Gastrocnemius medialis (tissue), 4 donors: ENCODE data around the gene HSP90B1. TPM values are rescaled to one million over a fixed set of nuclear protein-coding genes. Genes with fewer than 3 reads are reported as not detected.

Source experiments
- ATAC-seq, 2 donors: fragments of 150-250 bp; one replicate each; pipeline ENCODE4 v1.9.1; 2016
- DNase-seq, 2 donors: peaks; one replicate each; pipeline ENCODE4 v3.0.0-alpha.2; 2019
- H3K27ac ChIP-seq, 4 donors: fragments of 200-600 bp; sonication (generic); 1 replicate in 1 of 4; 2 replicates in 3 of 4; pipeline ENCODE4 v1.5.1; 2016 to 2018; ENCODE audit warnings: mild to moderate bottlenecking in 2 of 4, moderate library complexity in 1 of 4
- H3K27me3 ChIP-seq, 3 donors: fragments of 200-600 bp; sonication (generic) in 2 of 3; 1 replicate in 1 of 3; 2 replicates in 2 of 3; pipeline versions ENCODE4 v1.5.1 to v1.6.0; 2016 to 2019; ENCODE audit warnings: mild to moderate bottlenecking in 1 of 3, moderate library complexity in 1 of 3
- H3K36me3 ChIP-seq, 2 donors: fragments of 200-600 bp; sonication (generic) in 1 of 2; one replicate each; pipeline ENCODE4 v1.5.1; 2017 to 2018
- H3K4me1 ChIP-seq, 2 donors: fragments of 200-600 bp; sonication (generic) in 1 of 2; one replicate each; pipeline ENCODE4 v1.5.1; 2016 to 2017; ENCODE audit warnings: mild to moderate bottlenecking in 2 of 2
- H3K4me3 ChIP-seq, 4 donors: fragments of 200-600 bp; sonication (generic) in 3 of 4; 1 replicate in 1 of 4; 2 replicates in 3 of 4; pipeline ENCODE4 v1.5.1; 2016 to 2019; ENCODE audit warnings: mild to moderate bottlenecking in 2 of 4
- H3K9me3 ChIP-seq, 3 donors: fragments of 200-600 bp; sonication (generic) in 2 of 3; 1 replicate in 1 of 3; 2 replicates in 2 of 3; pipeline ENCODE4 v1.5.1; 2016 to 2019
- CTCF ChIP-seq, 5 experiments: fragments of 450-650 bp in 3 of 5; fragments of 200-600 bp in 2 of 5; sonication (generic) in 2 of 5; IDR thresholded peaks in 4 of 5; conservative IDR thresholded peaks in 1 of 5; 1 replicate in 4 of 5; 2 replicates in 1 of 5; pipeline ENCODE4 v1.5.1; 2016 to 2019; ENCODE audit warnings: antibody characterized with exemption in 5 of 5, mild to moderate bottlenecking in 3 of 5, moderate library complexity in 3 of 5
- POLR2A ChIP-seq, 2 donors: fragments of 450-650 bp; IDR thresholded peaks; one replicate each; pipeline ENCODE4 v1.6.1; 2017; ENCODE audit warnings: antibody characterized with exemption in 2 of 2, mild to moderate bottlenecking in 2 of 2, moderate library complexity in 2 of 2
- in situ Hi-C, 4 donors: fragments of 200-750 bp; cut with MboI; loops; one replicate each; pipeline versions ENCODE4 v1.15.0 to v1.8.0; 2017; ENCODE audit warnings: low sequenced_read_pairs in 4 of 4
- intact Hi-C: fragments of 100-400 bp; cut with DNase I; formaldehyde crosslinking; loops from one replicate; pipeline ENCODE4 v1.15.1; 2023; ENCODE audit warnings: low total_unique reads
- total RNA-seq, 4 donors: library from RNA; depleted of rRNA; stranded (reverse); fragments of >200 nt; gene quantifications; one replicate each; pipeline versions ENCODE4 v1.1.0 to v1.2.3, GENCODE V29; 2016

HSP90B1 gene
- total RNA-seq, 4 donors from 2014 or later = 60.3 to 94.8 (median 79.3) TPM

GRCh38 chr12:103966736-103967135 is 36.5 kb downstream of the HSP90B1 start:
- Histone ChIP-seq H3K27me3 (no peaks in the 10 kb centered on the region), H3K4me1 (peaks cover 34 to 48% of the 10 kb centered on the region in 2 donors), H3K36me3 (no peaks in the 10 kb centered on the region), H3K27ac (peak overlapping the region; percentile 90 to 97 (median 95)), H3K9me3 (no peaks in the 10 kb centered on the region), H3K4me3 (peak overlapping the region; percentile 74 to 97 (median 88))
- in situ Hi-C loops = loop anchor here in 2 of 4 donors (10.0 to 25.0 kb wide), 2 partner anchors 98 to 1146 kb away; partner anchors contain the start of genes HCFC2 (in 1 of the 2) and WASHC4 (in 1 of the 2)
- no peak for TF ChIP-seq CTCF (IDR thresholded peaks at IDR 0.05 in 4 of 5, conservative IDR thresholded peaks at IDR 0.05 in 1 of 5)
- TF ChIP-seq POLR2A (IDR thresholded peaks at IDR 0.05) = no peak
- ATAC-seq (no peak), DNase-seq (no peak)
- intact Hi-C loops = loop anchor here (2.0 to 5.0 kb wide), 4 partner anchors 44 to 321 kb away; no protein-coding TSS in a partner anchor

GRCh38 chr12:103969391-103969790 is 39.2 kb downstream of the HSP90B1 start:
- intact Hi-C loops (loop anchor here (5.0 kb wide), 2 partner anchors 92 to 318 kb away; no protein-coding TSS in a partner anchor), in situ Hi-C loops (loop anchor here in 2 of 4 donors (10.0 to 25.0 kb wide), 2 partner anchors 95 to 1143 kb away; partner anchors contain the start of genes HCFC2 (in 1 of the 2) and WASHC4 (in 1 of the 2))
- H3K27me3 ChIP-seq = no peaks in the 10 kb centered on the region
- DNase-seq (no peak), ATAC-seq (no peak)
- no peak for TF ChIP-seq CTCF (IDR thresholded peaks at IDR 0.05 in 4 of 5, conservative IDR thresholded peaks at IDR 0.05 in 1 of 5)
- TF ChIP-seq POLR2A (IDR thresholded peaks at IDR 0.05) = no peak
- H3K27ac ChIP-seq = no peak overlapping the region
- no peak overlapping the region for H3K4me3 ChIP-seq
- H3K4me1 ChIP-seq = peaks cover 35 to 45% of the 10 kb centered on the region in 2 donors
- H3K36me3 ChIP-seq = peaks cover 0 to 5% of the 10 kb centered on the region in 2 donors
- H3K9me3 ChIP-seq = no peaks in the 10 kb centered on the region

GRCh38 chr12:103973909-103974308 is 43.7 kb downstream of the HSP90B1 start:
- intact Hi-C loops = no loop called here
- Histone ChIP-seq H3K27ac (no peak overlapping the region), H3K4me3 (no peak overlapping the region), H3K27me3 (no peaks in the 10 kb centered on the region), H3K4me1 (peaks cover 17% of the 10 kb centered on the region in 2 donors), H3K9me3 (no peaks in the 10 kb centered on the region), H3K36me3 (peaks cover 0 to 26% of the 10 kb centered on the region in 2 donors)
- in situ Hi-C loops = loop anchor here in 1 of 4 donors (25.0 kb wide), 1 partner anchor 1138 kb away; the partner anchor contains the start of gene WASHC4
- no peak for TF ChIP-seq CTCF (IDR thresholded peaks at IDR 0.05 in 4 of 5, conservative IDR thresholded peaks at IDR 0.05 in 1 of 5)
- TF ChIP-seq POLR2A (IDR thresholded peaks at IDR 0.05) = no peak
- no peak for DNase-seq
- no peak for ATAC-seq

- Histone ChIP-seq H3K27ac (no peak overlapping the region), H3K27me3 (no peaks in the 10 kb centered on the region), H3K36me3 (peaks cover 0 to 35% of the 10 kb centered on the region in 2 donors), H3K4me3 (no peak overlapping the region), H3K9me3 (no peaks in the 10 kb centered on the region), H3K4me1 (peaks cover 8% of the 10 kb centered on the region in 2 donors)
- intact Hi-C loops = no loop called here
- ATAC-seq (no peak), DNase-seq (no peak)
- in situ Hi-C loops = no loop called here
- TF ChIP-seq CTCF (IDR thresholded peaks at IDR 0.05 in 4 of 5, conservative IDR thresholded peaks at IDR 0.05 in 1 of 5) (no peak), POLR2A (IDR thresholded peaks at IDR 0.05) (no peak)
These were observed 45.2 kb downstream of the HSP90B1 start for GRCh38 chr12:103975368-103975767.
